Muscle layer of colon (tissue), 2 donors: ENCODE measurements around the gene KAZN.

Experiments used
- H3K27ac ChIP-seq: one replicate; pipeline ENCODE4 v1.7.0; 2013; ENCODE audit warnings: low read depth, mild to moderate bottlenecking, low read length, moderate library complexity
- H3K27me3 ChIP-seq, 2 donors: one replicate each; pipeline ENCODE4 v1.7.0; 2013; ENCODE audit warnings: low read length in 2 of 2, mild to moderate bottlenecking in 2 of 2; ENCODE audit not compliant: insufficient read depth in 2 of 2, control insufficient read depth in 1 of 2
- H3K36me3 ChIP-seq: one replicate; pipeline ENCODE4 v1.7.0; 2013; ENCODE audit warnings: mild to moderate bottlenecking, low read length; ENCODE audit not compliant: insufficient read depth
- H3K4me1 ChIP-seq: one replicate; pipeline ENCODE4 v1.7.0; 2013; ENCODE audit warnings: mild to moderate bottlenecking, low read length; ENCODE audit not compliant: insufficient read depth
- H3K4me3 ChIP-seq, 2 donors: one replicate each; pipeline ENCODE4 v1.7.0; 2013; ENCODE audit warnings: low read length in 2 of 2, low read depth in 1 of 2, mild to moderate bottlenecking in 1 of 2, moderate library complexity in 1 of 2
- H3K9ac ChIP-seq: one replicate; pipeline ENCODE4 v1.7.0; 2013; ENCODE audit warnings: low read length
- H3K9me3 ChIP-seq: one replicate; pipeline ENCODE4 v1.7.0; 2013; ENCODE audit warnings: mild to moderate bottlenecking, low read length
- donor health status: abdominal sarcoma.
- donor health status: Adenocarcinoma of cecum.

KAZN gene

DNA sequence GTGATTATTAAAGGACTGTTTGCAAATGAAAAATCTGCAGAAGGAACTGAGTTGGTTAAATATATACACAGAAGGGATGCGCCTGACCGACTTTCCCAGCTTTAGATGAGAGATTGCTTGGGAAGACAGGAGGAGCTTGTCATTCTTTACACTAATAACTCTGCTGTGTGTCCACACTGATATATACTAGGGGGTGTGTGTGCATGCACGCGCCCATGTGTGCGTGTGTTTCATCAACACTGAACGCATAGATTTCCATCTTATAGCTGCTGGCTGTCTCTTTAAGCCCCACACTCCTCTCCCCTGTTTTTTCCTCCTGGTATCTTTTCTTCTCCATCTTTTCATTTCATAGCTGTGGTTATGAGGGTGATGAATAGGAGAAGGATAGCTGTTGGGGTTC lies 6.9 kb upstream of the KAZN start:
- no peaks in the 10 kb centered on the region for H3K9me3 ChIP-seq
- H3K4me1 ChIP-seq, result no peaks in the 10 kb centered on the region
- H3K27ac ChIP-seq, result no peak overlapping the region
- no peaks in the 10 kb centered on the region for H3K36me3 ChIP-seq
- H3K27me3 ChIP-seq, result no peaks in the 10 kb centered on the region
- H3K9ac ChIP-seq, result no peak overlapping the region
- H3K4me3 ChIP-seq, result no peak overlapping the region

DNA sequence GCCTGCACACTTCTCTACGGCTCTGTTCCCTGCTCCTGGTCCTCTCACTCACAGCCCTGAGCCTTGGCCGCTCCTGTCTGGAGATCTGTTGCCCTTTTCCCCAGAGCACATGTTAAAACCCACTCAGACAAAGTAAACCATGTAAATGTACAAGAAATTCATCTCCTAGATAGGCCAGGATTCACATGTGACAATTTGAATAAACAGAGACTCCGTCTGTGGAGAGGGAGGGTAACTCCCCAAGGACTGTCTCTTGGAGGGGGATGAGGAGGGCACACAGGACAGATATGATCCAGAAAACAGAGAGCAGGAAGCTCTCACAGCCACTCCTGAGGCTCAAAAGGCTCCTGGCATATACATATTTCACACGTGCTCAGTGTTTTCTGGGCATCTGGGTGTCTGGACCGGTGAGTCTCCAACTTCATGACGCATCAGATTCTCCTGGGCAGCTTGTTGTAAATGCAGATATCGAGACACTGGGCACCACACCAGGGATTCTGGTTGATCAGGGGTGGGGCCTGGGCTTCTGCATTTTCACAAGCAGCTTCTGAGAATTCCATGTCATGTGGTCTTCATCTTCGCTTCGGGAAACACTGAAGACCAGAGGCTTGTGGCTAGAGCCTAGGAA lies 6.4 kb upstream of the KAZN start:
- no peak overlapping the region for H3K4me3 ChIP-seq
- H3K9ac ChIP-seq, result no peak overlapping the region
- H3K9me3 ChIP-seq, result no peaks in the 10 kb centered on the region
- H3K4me1 ChIP-seq, result no peaks in the 10 kb centered on the region
- no peaks in the 10 kb centered on the region for H3K36me3 ChIP-seq
- H3K27ac ChIP-seq, result no peak overlapping the region
- H3K27me3 ChIP-seq, result peaks cover 0 to 2% of the 10 kb centered on the region in 2 donors

DNA sequence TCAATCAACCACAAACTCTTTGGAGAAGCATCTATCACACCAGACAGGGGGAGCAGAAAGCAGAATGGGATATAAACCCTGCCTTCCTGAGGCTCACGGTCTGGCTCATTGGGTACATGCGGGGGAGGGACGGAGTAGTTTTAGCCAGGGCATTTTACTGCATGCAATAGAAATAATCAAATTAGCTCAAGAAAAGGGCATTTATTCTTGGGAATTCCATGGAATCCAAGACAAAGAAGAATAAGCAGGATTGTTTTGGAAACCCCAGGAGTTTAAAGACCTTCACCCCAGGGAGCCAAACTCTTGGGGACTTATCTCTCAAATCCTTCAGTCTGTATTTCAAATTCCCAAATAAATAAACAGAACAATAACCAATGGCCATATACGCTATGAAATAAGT lies 5.2 kb upstream of the KAZN start:
- Histone ChIP-seq H3K9ac (no peak overlapping the region), H3K36me3 (no peaks in the 10 kb centered on the region), H3K27ac (no peak overlapping the region), H3K9me3 (no peaks in the 10 kb centered on the region), H3K4me3 (no peak overlapping the region), H3K27me3 (peaks cover 0 to 13% of the 10 kb centered on the region in 2 donors), H3K4me1 (no peaks in the 10 kb centered on the region)

DNA sequence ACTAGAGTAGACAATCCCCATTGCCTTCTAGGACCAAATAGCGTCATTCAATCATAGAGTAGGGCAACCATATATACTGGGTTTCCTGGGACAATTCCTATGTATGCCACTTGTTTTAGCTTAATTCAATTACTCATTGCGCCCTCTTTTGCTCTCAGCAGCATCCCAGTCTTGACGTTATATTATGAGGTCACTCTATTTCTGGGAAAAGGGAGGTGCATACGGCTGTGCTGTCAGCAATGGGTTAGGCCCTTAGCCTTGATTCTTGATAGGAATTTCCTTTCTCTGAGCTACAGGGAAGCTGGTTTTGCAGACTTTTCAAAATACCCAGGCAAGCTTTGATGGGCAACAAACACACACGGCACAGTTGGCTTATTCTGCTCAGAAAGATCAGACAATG lies 4.4 kb upstream of the KAZN start:
- Histone ChIP-seq H3K9me3 (no peaks in the 10 kb centered on the region), H3K27ac (no peak overlapping the region), H3K36me3 (no peaks in the 10 kb centered on the region), H3K9ac (no peak overlapping the region), H3K4me3 (no peak overlapping the region), H3K4me1 (no peaks in the 10 kb centered on the region), H3K27me3 (peaks cover 0 to 20% of the 10 kb centered on the region in 2 donors)

DNA sequence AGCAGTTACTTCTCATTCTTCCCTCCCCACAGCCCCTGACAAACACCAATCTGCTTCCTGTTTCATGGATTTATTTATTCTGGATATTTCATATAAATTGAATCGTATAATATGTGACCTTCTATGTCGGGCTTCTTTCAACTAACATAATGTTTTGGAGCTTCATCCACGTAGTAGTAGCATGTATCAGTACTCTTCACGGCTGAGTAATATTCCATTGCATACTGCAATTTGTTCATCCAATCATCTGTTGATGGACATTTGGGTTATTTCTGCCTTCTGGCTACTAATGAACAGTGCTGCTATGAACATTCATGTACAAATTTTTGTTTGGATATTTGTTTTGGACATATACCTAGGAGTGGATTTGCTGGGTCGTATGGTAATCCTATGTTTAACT lies 1.9 kb upstream of the KAZN start:
- H3K4me1 ChIP-seq, result no peaks in the 10 kb centered on the region
- no peaks in the 10 kb centered on the region for H3K9me3 ChIP-seq
- H3K4me3 ChIP-seq, result no peak overlapping the region
- no peak overlapping the region for H3K27ac ChIP-seq
- H3K9ac ChIP-seq, result no peak overlapping the region
- peaks cover 11 to 39% of the 10 kb centered on the region in 2 donors for H3K27me3 ChIP-seq
- no peaks in the 10 kb centered on the region for H3K36me3 ChIP-seq

DNA sequence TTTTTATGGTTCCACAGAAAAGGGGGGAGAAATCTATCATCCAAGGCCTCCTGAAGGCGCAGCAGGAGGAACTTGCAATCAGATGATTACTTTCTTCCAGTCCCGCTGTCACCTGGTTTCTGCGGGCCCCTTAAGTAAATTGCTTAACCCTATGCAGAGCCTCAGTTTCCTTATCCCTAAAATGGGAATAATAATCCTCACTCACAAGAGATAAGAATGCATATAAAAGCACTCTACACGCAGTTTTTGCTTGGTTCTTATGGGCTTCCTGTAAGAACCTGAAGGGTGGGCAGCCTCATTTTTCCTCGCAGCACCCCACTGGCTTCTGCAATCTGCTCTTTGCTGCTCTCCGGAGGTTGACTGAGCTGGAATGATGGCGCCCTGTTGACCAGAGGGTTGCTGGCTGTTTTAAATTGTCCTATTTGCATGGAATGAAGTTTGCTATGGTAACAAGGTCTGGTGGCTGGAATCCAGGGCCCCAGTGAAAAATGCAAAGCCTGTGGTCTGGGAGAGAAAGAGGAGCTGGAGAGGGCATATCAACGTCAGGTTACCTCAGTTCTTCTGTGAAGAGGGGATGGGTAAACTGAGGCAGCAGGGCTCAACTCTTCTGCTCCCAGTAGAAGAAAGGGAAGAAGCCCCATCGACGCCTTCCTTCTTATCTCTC lies 1.0 kb upstream of the KAZN start:
- peak overlapping the region in 1 of 2 donors; percentile 50 for H3K4me3 ChIP-seq
- H3K4me1 ChIP-seq, result no peaks in the 10 kb centered on the region
- H3K27me3 ChIP-seq, result peaks cover 11 to 45% of the 10 kb centered on the region in 2 donors
- H3K9me3 ChIP-seq, result no peaks in the 10 kb centered on the region
- H3K9ac ChIP-seq, result no peak overlapping the region
- H3K36me3 ChIP-seq, result no peaks in the 10 kb centered on the region
- H3K27ac ChIP-seq, result no peak overlapping the region

DNA sequence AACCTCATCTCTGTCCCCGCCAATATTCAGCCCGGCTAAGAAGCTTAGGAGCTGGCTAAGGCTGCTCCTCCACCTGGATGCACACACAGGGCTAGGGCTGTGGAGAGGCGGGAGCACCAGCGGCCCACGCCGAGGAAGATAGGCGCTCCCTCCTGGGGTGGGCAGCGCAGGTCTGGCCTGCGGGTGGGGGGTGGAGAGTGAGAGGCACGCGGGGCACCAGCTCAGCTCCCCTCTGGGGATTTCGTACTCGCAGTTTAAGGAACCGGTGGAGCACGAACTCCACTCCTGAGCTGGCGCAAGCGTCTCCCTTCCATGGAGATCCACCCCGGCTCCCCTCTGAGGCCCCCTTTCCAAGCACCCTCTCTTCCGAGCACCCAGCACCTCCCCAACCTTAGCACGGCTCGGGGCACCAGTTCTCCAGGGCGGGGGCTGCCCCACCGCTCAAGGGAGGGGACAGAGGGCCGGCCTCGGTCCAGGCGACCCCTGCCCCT lies 433 bp upstream of the KAZN start:
- no peaks in the 10 kb centered on the region for H3K36me3 ChIP-seq
- no peaks in the 10 kb centered on the region for H3K4me1 ChIP-seq
- H3K9me3 ChIP-seq, result no peaks in the 10 kb centered on the region
- no peak overlapping the region for H3K9ac ChIP-seq
- H3K27me3 ChIP-seq, result peaks cover 11 to 45% of the 10 kb centered on the region in 2 donors
- H3K4me3 ChIP-seq, result peak overlapping the region; percentile 27 to 50
- no peak overlapping the region for H3K27ac ChIP-seq

DNA sequence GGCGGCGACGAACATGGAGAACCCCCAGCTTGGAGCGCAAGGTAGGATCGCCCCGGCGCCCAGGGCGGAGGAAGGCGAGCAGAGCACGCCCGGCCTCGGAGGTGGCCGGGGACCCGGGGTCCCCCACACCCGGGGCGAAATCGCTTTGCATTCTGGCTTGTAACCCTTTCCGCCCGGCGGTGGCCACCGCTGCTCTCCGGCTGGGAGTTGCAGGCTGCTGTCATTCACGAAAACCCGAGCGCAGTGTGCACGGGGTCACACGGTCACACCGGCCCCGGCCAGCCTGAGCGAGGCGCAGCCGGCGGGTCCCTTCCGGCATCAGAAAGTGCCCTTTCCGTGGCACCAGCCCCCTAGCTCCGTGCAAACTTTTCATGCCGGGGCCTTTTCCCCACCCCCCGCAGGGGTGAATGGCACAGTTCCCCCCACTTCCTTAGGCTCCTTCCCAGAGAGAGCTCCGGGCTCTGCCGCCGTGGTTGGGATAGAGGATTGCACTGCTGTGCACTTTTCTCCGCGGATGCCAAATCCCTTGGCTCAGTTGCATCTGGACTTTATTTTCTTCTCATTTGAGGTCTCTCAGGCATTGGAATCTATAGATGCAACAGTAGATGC lies 802 bp downstream of the KAZN start:
- H3K9me3 ChIP-seq, result no peaks in the 10 kb centered on the region
- H3K4me1 ChIP-seq, result no peaks in the 10 kb centered on the region
- H3K27ac ChIP-seq, result no peak overlapping the region
- H3K4me3 ChIP-seq, result peak overlapping the region; percentile 47 to 50
- H3K36me3 ChIP-seq, result no peaks in the 10 kb centered on the region
- no peak overlapping the region for H3K9ac ChIP-seq
- H3K27me3 ChIP-seq, result peaks cover 11 to 45% of the 10 kb centered on the region in 2 donors

DNA sequence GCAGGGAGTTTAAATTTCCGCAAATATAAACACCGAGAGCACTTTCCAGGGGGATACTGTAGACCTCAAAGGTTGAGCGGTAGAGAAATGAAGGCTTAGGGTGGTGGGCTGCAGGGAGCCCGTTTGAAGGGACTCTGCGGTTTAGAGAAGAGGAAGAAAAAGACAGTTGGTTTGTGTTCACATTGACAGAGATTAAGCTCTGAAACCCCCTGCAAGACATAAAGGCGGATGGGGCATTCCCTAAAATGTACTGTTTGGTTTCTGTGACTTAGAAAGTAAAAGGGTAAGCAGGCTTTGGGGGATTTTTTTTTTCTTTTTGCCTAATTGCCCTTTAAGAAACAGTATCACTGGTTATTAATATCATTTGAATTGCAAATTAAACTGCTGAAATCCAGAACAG lies 1.3 kb downstream of the KAZN start:
- Histone ChIP-seq H3K27me3 (peaks cover 11 to 45% of the 10 kb centered on the region in 2 donors), H3K9me3 (no peaks in the 10 kb centered on the region), H3K4me1 (no peaks in the 10 kb centered on the region), H3K36me3 (no peaks in the 10 kb centered on the region), H3K4me3 (peak overlapping the region; percentile 33 to 50), H3K9ac (no peak overlapping the region), H3K27ac (peak overlapping the region; percentile 30)

DNA sequence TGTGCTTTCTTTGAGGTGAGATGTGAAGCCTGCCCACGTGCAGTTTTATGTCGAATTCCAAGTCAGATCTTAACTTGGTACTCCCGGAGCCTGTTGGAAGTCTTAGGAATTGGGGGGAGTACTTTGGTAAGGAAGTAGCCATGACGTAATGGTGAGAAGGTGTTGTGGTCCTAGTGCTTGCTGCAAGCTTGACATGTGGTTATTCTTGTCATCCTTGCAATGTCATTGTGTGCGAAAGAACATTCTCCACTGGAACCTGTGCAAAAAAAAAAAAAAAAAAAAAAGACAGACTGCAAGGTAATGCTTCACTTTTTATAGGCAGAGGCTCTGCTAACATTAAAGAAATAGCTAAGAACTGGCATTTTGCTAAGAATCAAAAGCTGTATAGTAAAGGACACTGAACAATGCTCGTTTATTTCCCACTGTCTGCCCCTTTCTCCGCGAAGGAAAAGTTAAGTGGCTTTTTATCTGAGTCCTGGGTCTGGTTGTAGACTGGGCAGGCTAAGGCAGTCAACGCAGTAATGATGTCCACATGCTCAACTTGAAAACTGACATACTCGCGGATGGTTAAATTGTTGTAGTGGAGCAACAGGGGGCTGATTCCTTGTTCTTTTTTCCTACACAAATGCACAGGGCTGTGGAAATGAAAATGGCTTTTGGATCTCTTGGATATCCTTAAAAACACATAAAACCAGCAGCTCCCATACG lies 2.1 kb downstream of the KAZN start:
- H3K27me3 ChIP-seq, result peaks cover 11 to 45% of the 10 kb centered on the region in 2 donors
- H3K9ac ChIP-seq, result no peak overlapping the region

DNA sequence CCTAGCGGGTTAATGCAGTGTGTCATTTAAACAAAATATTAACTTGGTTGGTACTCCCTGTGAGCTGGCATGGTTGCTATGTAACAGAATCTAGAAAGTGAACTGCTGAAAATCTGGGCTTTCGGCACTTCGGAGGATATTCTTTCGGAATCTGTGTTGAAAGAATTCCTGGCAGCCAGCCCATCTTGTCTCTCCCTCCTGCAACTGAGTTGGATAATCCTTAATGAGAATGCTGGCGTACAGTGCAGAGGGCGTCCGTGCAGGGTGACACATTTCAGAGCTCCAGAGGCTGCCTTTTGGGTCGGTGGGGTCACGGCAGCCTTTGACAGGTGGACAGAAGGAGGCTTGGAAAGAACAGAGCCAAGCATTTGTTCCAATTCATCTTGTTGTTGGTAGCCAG lies 3.7 kb downstream of the KAZN start:
- H3K4me3 ChIP-seq, result no peak overlapping the region
- H3K4me1 ChIP-seq, result no peaks in the 10 kb centered on the region
- no peak overlapping the region for H3K27ac ChIP-seq
- peaks cover 11 to 43% of the 10 kb centered on the region in 2 donors for H3K27me3 ChIP-seq
- no peaks in the 10 kb centered on the region for H3K9me3 ChIP-seq
- H3K36me3 ChIP-seq, result no peaks in the 10 kb centered on the region
- H3K9ac ChIP-seq, result no peak overlapping the region

More for the DNA sequence above, 2.1 kb downstream of the KAZN start:
- Histone ChIP-seq H3K4me3 (no peak overlapping the region), H3K36me3 (no peaks in the 10 kb centered on the region), H3K27ac (no peak overlapping the region), H3K9me3 (no peaks in the 10 kb centered on the region), H3K4me1 (no peaks in the 10 kb centered on the region)
